Fibroblast of upper back skin (primary cell): ENCODE results near the gene MLLT1.

ENCODE experiments used
- DNase-seq: peaks from one replicate; pipeline ENCODE4 v3.0.0-alpha.2; 2013

The MLLT1 gene

GRCh38 chr19:6220385-6221191, 59.2 kb downstream of the MLLT1 start:
- DNase-seq, result peak; percentile 37

DNA sequence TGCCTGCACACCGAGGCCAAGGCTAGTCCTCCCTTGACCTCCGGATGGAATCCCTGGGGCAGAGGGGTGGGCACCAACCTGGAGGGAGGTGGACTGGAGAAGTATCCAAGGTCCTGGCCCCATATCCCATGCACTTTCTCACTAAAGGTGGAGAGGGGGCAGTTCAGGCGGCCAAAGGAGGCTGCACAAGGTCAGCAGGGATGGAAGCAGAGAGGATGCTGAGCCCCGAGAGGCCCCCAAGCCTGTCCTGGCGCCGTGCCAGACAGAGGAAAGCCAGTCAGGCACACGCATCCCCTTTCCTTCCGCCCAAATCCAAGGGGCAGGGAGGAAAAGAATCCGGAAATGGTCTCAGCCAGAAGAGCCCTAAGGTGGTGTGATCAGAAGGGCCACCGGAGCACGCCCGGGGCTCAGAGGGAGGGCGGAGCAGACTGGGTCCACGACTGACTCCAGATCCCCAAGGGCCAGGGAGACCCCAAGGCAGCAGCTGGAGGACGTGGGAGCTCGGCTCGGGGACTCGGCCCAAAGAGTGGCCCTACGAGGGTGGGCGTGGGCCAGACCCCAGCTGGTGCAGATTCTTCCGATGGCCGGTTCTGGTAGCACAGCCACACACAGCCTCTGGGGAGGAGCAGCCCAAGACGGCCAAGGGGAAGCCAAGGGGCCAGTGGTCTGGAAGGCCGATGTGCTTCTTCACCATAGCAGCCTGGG, 60.0 kb downstream of the MLLT1 start:
- DNase-seq, result no peak

- no peak for DNase-seq
Observed at GRCh38 chr19:6219147-6219525, 60.6 kb downstream of the MLLT1 start.

DNA sequence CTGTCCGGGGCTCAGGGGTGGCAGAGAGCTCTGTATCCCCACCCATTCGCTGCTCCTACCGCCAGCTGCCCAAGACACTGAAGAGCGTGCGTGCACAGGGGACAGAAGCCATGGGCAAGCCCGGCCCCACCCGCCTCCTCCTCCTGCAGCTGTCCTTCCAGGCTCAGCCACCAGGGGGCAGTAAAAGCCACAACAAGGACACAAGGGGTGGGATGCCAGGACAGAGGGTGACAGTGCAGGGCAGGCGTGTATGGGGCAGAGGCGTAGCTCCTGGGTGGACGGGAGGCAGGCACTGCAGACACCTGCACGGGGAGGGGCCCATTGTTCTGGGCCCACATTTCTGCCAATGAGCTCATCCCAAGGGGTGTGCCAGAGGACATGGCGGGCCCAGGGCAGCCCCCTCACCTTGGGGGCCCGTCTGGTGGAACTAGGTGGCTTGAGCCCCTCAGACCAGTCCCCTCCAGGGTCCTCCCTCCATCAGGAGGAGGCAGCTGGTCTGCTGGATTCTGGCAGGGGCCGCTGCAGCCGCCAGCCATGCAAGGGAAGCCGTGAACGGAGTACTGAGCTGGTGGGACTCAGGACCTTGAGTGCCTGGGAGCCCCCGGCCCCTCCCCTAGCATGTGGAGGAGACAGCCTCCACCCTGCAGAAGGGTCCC, 61.2 kb downstream of the MLLT1 start:
- DNase-seq, result peak; percentile 80

DNA sequence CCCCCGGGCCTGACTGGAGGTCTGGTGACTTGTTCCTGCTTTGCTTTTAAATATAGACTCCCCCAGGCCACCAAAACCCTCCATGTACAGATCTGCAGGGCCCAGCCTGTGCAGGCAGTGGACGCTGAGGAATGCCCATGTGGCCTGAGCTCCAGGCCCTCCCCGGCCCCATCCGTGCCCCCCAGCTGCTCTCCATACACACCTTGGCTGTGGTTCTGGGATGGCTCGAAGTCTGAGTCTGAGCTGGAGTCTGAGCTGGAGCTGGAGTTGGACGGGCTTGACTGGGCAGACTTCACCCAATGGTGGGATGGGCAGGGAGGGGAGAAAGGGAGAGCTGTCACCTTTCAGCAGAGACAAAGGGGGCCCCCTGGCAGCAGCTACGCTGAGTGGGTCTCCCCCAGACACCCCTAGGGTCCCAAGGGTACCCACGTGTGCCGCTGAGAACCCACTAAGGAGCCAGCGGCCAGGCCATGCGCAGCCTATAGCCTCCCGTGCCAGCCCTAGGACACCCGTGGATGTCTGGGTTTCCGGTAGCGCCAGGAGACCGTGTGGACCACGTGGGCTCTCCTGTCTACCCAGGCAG, 61.9 kb downstream of the MLLT1 start:
- no peak for DNase-seq

DNA sequence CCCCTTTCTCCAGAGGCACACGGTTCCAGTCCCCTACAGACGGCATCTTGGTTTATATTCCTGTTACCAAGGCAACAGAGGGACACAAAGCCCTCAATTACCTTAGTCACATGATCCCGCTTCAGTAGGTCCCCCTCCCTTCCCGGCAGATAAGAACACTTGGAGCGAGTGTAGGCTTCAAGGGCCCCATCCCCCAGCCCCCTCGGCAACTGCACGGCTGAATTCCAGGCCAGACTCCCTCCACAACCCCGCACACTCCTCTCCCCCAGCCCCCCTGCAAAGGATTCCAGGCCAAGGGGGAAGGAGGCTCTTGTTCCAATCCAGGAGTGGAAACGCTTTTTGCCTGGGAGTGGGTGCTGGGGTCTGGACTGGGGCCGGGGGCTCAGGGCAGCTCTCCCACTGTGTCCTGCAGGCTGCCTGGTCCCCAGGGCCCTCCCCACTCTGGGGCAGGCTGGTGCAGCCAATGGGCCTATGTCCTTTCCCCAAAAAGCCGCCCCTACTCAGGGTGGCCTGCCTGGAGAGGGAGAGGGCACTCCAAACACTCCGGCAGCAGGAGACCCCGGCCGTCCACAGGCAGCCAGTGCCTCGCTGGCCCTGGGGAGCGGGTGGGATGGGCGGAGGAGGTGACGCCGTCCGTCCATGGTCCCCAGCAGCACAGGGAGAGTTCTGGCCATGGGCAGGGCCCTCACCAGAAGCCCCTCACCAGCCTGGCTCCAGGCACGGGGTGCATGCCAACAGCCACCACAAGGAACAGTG, 62.6 kb downstream of the MLLT1 start:
- DNase-seq, result peak; percentile 71

DNA sequence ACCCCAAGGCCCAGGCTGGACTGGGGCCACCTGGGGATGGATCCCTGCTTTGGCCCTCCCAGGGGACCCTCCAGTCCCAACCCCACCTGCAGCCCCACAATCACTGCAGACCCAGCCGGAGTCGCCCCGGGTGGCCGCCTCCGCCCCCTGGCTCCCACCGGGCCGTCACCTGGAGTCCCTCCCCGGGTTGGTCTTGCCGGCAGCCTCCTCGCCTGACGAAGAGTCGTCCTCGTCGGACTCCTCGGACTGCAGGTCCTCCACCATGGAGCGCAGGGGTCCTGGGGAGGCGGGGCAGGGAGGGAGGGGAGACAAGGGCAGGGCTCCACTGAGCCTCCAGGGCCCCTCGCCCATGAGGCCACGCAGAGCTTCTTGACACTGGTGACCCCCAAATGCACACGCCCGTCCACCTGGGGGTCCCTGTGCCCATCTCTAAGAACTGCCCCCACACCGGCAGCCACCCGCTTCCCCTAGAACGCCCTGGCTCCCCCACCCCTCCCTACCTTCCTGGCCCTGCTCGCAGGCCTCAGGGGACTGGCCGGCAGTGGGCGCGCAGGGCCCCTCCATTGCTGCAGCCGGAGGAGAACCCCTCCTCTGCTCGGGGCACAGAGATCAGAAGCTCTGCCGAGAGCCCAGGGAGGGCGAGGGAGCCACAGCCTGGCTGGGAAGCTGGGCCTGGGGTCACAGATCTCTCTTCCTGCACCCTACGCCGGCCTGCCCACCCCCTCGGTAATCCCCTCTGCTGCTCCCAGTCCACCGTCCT, 63.4 kb downstream of the MLLT1 start:
- no peak for DNase-seq

DNA sequence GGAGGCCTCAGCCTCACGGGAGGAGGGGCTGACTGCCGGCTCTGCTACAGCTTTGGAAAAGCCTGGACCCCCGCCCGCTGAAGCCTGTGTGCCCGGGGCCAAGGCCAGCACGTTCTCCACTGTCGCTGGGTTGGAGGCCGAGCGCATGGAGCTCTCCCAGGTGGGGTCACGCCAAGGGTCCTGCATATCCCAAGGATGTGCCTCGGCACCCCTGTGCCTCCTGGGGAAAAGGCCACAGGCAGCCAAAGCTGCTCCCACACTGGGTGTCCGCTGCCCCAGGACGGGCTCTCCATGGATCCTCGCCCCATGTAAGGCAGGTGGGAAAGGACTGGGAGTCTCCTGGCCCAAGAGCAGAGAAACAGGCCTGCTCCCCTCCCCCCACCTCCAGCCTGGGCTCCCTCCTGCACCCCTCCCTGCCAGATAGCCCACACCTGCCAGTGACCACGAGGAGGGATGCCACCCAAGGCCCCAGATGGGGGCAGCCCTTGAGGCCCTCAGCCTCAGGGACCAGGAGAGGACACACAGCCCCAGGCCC, 64.0 kb downstream of the MLLT1 start:
- no peak for DNase-seq

GRCh38 chr19:6214881-6215541, 64.8 kb downstream of the MLLT1 start:
- no peak for DNase-seq

GRCh38 chr19:6213696-6214641, 65.8 kb downstream of the MLLT1 start:
- DNase-seq, result no peak

GRCh38 chr19:6213266-6213595, 66.5 kb downstream of the MLLT1 start:
- no peak for DNase-seq

- DNase-seq, result no peak
Observed at GRCh38 chr19:6212403-6213265, 67.1 kb downstream of the MLLT1 start.

DNA sequence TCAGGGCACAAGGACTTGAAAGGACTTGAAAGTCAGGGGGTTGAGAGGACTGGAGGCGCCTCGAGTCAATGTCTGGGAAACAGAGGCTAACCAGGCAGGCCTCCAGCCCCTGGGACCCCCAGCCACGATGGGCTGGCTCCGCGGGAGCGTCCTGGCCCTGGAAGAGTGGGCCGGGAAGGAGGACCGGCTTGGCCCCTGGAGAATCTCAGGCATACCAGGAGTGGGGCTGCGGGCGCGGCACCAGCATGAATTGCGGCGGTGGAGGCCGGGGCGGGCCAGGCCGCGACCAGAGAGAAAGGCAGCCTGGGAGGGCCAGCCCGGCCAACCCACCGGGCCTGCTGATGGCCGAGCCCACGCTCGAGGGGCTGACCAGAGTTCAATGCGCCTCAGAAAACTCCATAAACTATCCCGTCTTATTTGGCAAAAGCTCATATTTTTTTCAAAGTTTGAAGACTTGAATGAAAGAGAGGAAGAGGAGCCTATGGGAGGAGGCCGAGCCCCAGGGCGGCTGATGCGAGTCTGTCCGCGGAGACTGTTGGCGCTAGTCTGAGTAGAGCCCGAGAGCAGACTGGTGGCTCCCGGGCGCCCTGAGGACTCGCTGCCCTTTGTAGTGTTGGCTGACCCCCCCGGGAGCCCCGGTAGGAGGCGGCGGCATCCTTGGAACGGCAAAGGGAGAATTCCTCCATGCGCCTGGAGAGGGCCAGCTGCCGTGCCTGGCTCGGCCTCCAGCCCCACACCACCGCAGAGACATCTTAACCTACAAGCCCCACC, 68.0 kb downstream of the MLLT1 start:
- DNase-seq, result no peak

- DNase-seq, result no peak
Observed at GRCh38 chr19:6210721-6211600, 68.8 kb downstream of the MLLT1 start.

GRCh38 chr19:6210091-6210490, 69.7 kb downstream of the MLLT1 start:
- DNase-seq, result no peak

GRCh38 chr19:6209680-6210079, 70.1 kb downstream of the MLLT1 start:
- no peak for DNase-seq

GRCh38 chr19:6209233-6209632, 70.5 kb downstream of the MLLT1 start:
- DNase-seq, result no peak
